GM10266 (cell line): Measurements from ENCODE around the gene BTBD9.

Source experiments
- DNase-seq: peaks from one replicate; pipeline ENCODE4 v3.0.0; 2012; ENCODE audit errors: extremely low spot score
- TF ChIP-seq, protein P1 (sequence below): IDR thresholded peaks from 2 replicates; pipeline ENCODE4 v1.5.1; 2012; ENCODE audit warnings: mild to moderate bottlenecking, low read depth; ENCODE audit not compliant: control insufficient read depth, insufficient read depth; ENCODE audit errors: missing control alignments

BTBD9 gene

DNA sequence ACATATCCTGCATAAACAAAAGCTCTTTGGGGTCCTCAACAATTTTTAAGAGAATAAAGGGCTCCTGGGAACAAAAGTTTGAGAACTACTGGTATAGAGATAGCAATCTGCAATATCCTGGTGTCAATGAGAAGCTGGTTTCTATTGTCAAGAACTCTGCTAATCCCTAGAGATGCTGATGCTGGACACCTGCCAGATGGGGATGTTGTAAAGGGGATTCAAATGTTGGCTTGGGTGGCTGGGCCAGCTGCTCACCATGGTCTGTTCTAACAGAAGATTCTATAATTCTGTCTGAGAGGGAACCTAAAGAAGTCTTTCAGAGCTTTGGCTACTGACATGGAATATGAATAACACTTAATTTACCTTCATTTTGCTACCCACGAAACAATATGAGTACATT, 137.8 kb downstream of the BTBD9 start:
- TF ChIP-seq, protein P1, sequence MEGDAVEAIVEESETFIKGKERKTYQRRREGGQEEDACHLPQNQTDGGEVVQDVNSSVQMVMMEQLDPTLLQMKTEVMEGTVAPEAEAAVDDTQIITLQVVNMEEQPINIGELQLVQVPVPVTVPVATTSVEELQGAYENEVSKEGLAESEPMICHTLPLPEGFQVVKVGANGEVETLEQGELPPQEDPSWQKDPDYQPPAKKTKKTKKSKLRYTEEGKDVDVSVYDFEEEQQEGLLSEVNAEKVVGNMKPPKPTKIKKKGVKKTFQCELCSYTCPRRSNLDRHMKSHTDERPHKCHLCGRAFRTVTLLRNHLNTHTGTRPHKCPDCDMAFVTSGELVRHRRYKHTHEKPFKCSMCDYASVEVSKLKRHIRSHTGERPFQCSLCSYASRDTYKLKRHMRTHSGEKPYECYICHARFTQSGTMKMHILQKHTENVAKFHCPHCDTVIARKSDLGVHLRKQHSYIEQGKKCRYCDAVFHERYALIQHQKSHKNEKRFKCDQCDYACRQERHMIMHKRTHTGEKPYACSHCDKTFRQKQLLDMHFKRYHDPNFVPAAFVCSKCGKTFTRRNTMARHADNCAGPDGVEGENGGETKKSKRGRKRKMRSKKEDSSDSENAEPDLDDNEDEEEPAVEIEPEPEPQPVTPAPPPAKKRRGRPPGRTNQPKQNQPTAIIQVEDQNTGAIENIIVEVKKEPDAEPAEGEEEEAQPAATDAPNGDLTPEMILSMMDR, result no peak
- DNase-seq, result no peak

DNA sequence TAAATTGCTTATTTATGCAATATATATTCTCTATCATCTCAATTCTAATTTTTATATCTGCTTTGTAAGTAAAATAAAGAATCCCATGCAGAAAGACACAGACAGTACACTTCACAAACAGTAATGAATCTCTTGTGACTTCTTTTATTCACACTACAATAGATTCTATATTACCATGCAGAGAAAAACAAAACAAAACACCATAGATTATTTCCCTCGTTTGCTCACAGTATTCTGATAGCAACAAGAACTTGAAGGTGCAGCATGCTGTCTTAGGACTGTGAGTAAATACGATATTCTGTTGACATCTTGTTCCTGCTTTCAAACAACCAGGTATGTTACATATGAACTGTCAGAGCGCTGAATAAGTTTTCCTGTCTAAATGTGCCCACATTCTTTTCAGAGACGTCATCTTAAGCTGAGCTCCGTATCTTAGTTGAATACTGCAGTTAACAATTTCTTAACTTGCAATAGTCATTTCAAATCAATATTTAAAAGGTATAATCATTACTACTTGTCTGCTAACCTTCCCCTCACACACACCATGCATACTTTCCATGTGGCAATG, 140.1 kb downstream of the BTBD9 start:
- TF ChIP-seq, protein P1, result no peak
- DNase-seq, result no peak

DNA sequence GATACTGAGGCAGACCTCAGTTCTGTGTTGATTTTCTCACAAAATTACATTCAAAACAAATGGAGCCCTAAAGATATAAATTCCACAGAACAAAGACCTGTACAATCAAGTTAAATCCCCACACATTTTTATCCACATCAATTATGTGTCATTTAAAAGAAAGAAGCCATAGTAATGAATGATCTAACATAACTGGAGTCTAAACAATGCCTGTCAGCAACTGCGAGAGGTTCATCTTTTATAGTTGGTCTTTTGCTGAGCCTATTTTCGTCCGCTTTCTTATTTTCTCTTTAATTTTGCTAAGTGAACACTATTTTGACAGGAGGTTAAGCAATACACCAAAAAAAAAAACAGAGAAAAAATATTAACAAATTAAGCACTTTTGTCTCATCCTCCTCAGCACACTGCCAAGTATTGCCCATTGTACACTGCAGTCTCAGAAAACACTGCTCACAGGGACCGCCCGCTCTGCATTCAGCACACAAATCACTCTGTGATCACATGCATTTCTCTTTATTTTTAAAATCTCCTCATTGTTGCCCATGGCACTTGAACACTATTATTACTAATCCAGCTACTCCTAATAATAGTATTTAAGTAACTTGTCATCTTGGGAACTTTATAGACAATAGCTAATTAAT, 140.8 kb downstream of the BTBD9 start:
- no peak for DNase-seq
- TF ChIP-seq, protein P1, result no peak

DNA sequence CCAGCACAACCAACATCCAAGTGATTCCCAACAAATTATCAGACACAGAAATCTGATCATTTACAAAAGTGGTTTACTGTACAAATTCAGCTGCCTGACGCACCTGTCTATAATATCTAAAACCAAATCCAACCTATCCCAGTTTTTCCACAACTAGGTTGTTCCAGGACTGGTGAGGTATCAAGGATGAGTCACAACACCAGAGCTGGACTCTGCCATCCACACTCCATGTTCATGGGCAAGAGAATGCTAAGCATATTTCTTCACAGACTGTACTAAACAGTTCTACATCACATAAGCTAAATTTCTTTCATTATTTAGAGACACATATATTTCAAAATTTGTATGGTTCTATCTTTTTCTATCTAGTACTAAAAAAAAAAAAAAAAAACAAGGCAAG, 141.6 kb downstream of the BTBD9 start:
- no peak for DNase-seq
- TF ChIP-seq, protein P1, result no peak

DNA sequence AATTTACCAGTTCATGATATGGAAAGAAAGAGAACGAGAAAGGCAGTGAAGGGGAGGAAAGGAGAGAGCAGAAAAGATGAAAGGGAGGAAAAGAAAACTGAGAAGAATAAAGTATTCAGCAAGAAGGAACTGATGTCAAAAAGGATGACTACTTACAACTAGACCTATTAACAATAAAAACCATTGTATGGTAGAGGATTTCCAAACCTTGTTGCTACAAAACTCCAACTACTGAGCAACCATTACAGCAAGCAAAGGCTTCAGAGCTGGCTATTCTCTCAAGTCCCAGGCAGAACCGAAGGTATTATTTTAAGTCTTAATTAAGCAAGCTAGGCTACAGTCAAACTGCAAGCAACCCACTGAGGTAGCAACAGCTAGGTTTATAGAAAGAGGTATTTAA, 142.2 kb downstream of the BTBD9 start:
- DNase-seq, result no peak
- TF ChIP-seq, protein P1, result no peak

DNA sequence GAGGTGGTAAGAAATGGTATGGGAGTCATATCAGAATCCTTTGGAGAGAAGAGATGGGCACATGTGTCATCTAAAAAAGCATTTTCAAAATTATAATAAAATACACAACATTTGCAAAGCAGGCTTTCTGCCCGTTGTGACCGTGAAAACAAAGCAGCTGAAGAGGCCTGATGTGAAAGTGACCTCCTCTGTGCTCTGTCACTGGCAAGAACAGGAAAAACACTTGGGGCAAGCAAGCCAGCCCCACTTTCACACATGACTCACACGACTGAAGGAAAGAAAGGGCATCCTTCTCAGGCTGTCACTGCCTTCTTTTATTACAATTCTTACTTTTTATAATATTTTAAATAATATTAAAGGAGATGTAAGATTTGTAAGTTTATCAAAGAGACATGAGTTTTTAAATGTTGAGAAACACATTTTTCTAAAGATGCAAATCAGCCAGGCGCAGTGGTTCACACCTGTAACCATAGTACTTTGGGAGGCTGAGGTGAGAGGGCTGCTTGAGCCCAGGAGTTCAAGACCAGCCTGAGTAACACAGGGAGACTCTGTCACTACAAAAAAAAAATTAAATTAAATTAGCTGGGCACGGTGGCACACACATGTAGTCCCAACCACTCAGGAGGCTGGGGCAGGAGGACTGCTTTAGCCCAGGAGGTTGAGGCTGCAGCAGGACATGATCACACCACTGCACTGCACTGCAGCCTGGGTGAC, 143.7 kb downstream of the BTBD9 start:
- TF ChIP-seq, protein P1, result no peak
- peak; percentile 16 for DNase-seq

DNA sequence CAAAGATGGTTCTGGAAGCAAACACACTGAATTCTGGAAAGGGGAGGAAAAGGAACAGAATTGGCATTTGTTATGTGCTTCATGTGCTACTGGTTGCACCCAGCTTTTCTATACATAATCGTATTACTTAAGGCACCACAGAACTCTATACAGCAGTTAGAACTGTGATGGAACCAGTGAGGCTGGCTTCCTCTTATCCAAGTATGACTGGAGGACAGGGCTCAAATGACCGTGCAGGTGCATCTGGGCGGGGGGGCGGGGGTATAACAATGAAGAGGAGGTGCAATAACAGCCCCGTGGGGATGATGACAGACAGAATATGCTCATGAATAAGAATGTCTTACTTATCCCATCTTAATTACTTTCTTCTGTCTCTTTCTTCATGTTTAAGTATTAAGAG, 144.2 kb downstream of the BTBD9 start:
- TF ChIP-seq, protein P1, result no peak
- DNase-seq, result no peak
